HepG2 (cell line): ENCODE measurements around the gene GNAS-AS1. TPM values are rescaled to one million over a fixed set of nuclear protein-coding genes. Genes with fewer than 3 reads are reported as not detected.

Experiments used
- ATAC-seq: fragments of 200-7000 bp; cut with Tn5 transposase; 3 replicates; pipeline ENCODE4 v1.9.1; 2020; ENCODE audit warnings: mild to moderate bottlenecking, moderate library complexity
- BruUV-seq: library from RNA; stranded (reverse); fragments of 400-500 nt; replicated peaks from 2 replicates; lab custom pipeline; 2021; lab: Mats Ljungman, UMichigan
- CTCF ChIA-PET: fragments of 300-600 bp; formaldehyde crosslinking; extraction: SDS; loops from one replicate; lab custom pipeline; 2021; ENCODE audit warnings: low total read pairs, inconsistent platforms, low intra/inter-chr PET ratio; lab: Yijun Ruan, JAX
- POLR2A ChIA-PET: fragments of 350-600 bp; sonication (Branson Sonifier 250); formaldehyde crosslinking; loops from one replicate; lab custom pipeline; 2020; ENCODE audit warnings: antibody characterized with exemption, inconsistent platforms; lab: Yijun Ruan, JAX
- DNase-seq: peaks from one replicate; pipeline ENCODE4 v3.0.0-alpha.2; 2015; ENCODE audit warnings: low spot score
- FAIRE-seq: peaks from 3 replicates; lab custom pipeline; 2011; peaks lifted over from hg19 to GRCh38; lab: Jason Lieb, UNC
- H2AFZ ChIP-seq: one replicate; pipeline ENCODE4 v1.6.1; 2011; ENCODE audit warnings: low read length, inconsistent platforms
- H3K27ac ChIP-seq: fragments of 300-600 bp; 3 replicates; pipeline ENCODE4 v1.8.0; 2011; ENCODE audit warnings: mixed run types, mild to moderate bottlenecking, mixed read lengths, low read length, inconsistent platforms; ENCODE audit not compliant: insufficient read depth; ENCODE audit errors: extremely low read length
- H3K27me3 ChIP-seq, 2 experiments: fragments of 200-600 bp in 1 of 2; 2 replicates in 1 of 2; 3 replicates in 1 of 2; pipeline versions ENCODE4 v1.6.0 to v1.8.0; 2011; ENCODE audit warnings: low read length in 2 of 2, mild to moderate bottlenecking in 2 of 2, moderate library complexity in 2 of 2, inconsistent platforms in 1 of 2; ENCODE audit not compliant: insufficient read depth in 2 of 2, control insufficient read depth in 1 of 2
- H3K36me3 ChIP-seq, 2 experiments: fragments of 200-600 bp in 1 of 2; replicated peaks in 1 of 2; 2 replicates in 1 of 2; 3 replicates in 1 of 2; pipeline versions ENCODE4 v1.5.1 to v1.8.0; 2011; ENCODE audit warnings: low read length in 2 of 2, inconsistent platforms in 1 of 2; ENCODE audit not compliant: insufficient read depth in 2 of 2, control insufficient read depth in 1 of 2
- H3K4me1 ChIP-seq: 2 replicates; pipeline ENCODE4 v1.5.1; 2012; ENCODE audit warnings: low read length, inconsistent platforms; ENCODE audit not compliant: insufficient read depth
- H3K4me2 ChIP-seq: 2 replicates; pipeline ENCODE4 v1.6.0; 2011; ENCODE audit warnings: low read depth, low read length, inconsistent platforms
- H3K4me3 ChIP-seq, 3 experiments: fragments of 200-600 bp in 1 of 3; sonication (generic), shearing (Covaris generic) in 1 of 3; replicated peaks in 1 of 3; 2 replicates each; pipeline ENCODE4 v1.5.1; 2011 to 2016; ENCODE audit warnings: low read length in 3 of 3, inconsistent platforms in 2 of 3, low read depth in 2 of 3, mild to moderate bottlenecking in 2 of 3, control low read depth in 1 of 3, mixed read lengths in 1 of 3; ENCODE audit not compliant: insufficient read depth in 1 of 3
- H3K79me2 ChIP-seq: one replicate; pipeline ENCODE4 v1.6.1; 2011; ENCODE audit warnings: low read length, inconsistent platforms; ENCODE audit not compliant: insufficient read depth
- H3K9ac ChIP-seq: 2 replicates; pipeline ENCODE4 v1.6.0; 2011; ENCODE audit warnings: mild to moderate bottlenecking, low read depth, low read length, inconsistent platforms; ENCODE audit not compliant: insufficient read depth
- H3K9me3 ChIP-seq: 2 replicates; pipeline ENCODE4 v1.5.1; 2012; ENCODE audit warnings: mild to moderate bottlenecking, low read length
- H4K20me1 ChIP-seq: 2 replicates; pipeline ENCODE4 v1.6.0; 2011; ENCODE audit warnings: inconsistent platforms, mild to moderate bottlenecking, low read length, moderate library complexity; ENCODE audit not compliant: insufficient read depth
- ARID5B ChIP-seq: IDR thresholded peaks from 2 replicates; pipeline ENCODE4 v1.4.0; 2020; ENCODE audit warnings: mild to moderate bottlenecking, missing genetic modification reagents
- CSRNP2 ChIP-seq: sonication (generic); formaldehyde crosslinking; conservative IDR thresholded peaks from 2 replicates; pipeline ENCODE4 v1.8.0; 2022; ENCODE audit warnings: low read depth, missing genetic modification reagents
- FOXK1 ChIP-seq: sonication (generic); formaldehyde crosslinking; IDR thresholded peaks from 2 replicates; pipeline ENCODE4 v1.4.0; 2020; ENCODE audit warnings: low read depth, missing genetic modification reagents, borderline replicate concordance
- HMGXB4 ChIP-seq, 2 experiments: sonication (generic) in 1 of 2; formaldehyde crosslinking in 1 of 2; IDR thresholded peaks; 2 replicates each; pipeline versions ENCODE4 v1.4.0 to v1.6.1; 2018 to 2020; ENCODE audit warnings: missing genetic modification reagents in 2 of 2, borderline replicate concordance in 1 of 2, low read depth in 1 of 2, mild to moderate bottlenecking in 1 of 2, missing biosample characterization in 1 of 2
- MYNN ChIP-seq: sonication (generic); formaldehyde crosslinking; IDR thresholded peaks from 2 replicates; pipeline ENCODE4 v1.4.0; 2020; ENCODE audit warnings: mild to moderate bottlenecking, low read depth, missing genetic modification reagents
- PHF8 ChIP-seq: sonication (generic); formaldehyde crosslinking; IDR thresholded peaks from 2 replicates; pipeline ENCODE4 v1.5.0; 2020; ENCODE audit warnings: missing genetic modification reagents
- POLR2AphosphoS2 ChIP-seq: IDR thresholded peaks from 2 replicates; pipeline ENCODE4 v1.6.1; 2011; ENCODE audit warnings: low read depth, low read length, improper control_type of control experiment
- RAD51 ChIP-seq: fragments of 450-650 bp; IDR thresholded peaks from 2 replicates; pipeline ENCODE4 v1.6.1; 2016; ENCODE audit warnings: borderline replicate concordance
- SMAD3 ChIP-seq: sonication (generic); formaldehyde crosslinking; IDR thresholded peaks from 2 replicates; pipeline ENCODE4 v1.4.0; 2020; ENCODE audit warnings: missing genetic modification reagents
- ZFX ChIP-seq: sonication (generic); formaldehyde crosslinking; IDR thresholded peaks from 2 replicates; pipeline ENCODE4 v1.4.0; 2020; ENCODE audit warnings: mild to moderate bottlenecking, low read depth, missing genetic modification reagents, moderate library complexity
- ZNF639 ChIP-seq: conservative IDR thresholded peaks from 2 replicates; pipeline ENCODE4 v1.6.1; 2018; ENCODE audit warnings: missing genetic modification reagents
- ZNF652 ChIP-seq: IDR thresholded peaks from 2 replicates; pipeline ENCODE4 v1.6.1; 2016; ENCODE audit warnings: low read depth, borderline replicate concordance
- WGBS: methylation state at CpG from one replicate; pipeline ENCODE4 v1.1.6; 2017; ENCODE audit warnings: low lambda C conversion rate; 5-methylcytosine and 5-hydroxymethylcytosine counted together
- in situ Hi-C: cut with HindIII; loops from 2 replicates; pipeline ENCODE4 v1.10.0; 2017; ENCODE audit warnings: low pct_unique_long_range_greater_than_20kb; ENCODE audit not compliant: extremely low pct_ligation_motif_present
- intact Hi-C: fragments of 100-400 bp; cut with micrococcal nuclease; formaldehyde crosslinking; loops from one replicate; pipeline ENCODE4 v1.10.0; 2022; ENCODE audit not compliant: unreplicated experiment
- polyA plus RNA-seq, 8 experiments: library from polyadenylated mRNA; depleted of rRNA in 3 of 8; stranded (reverse) in 7 of 8; unstranded in 1 of 8; fragments of >200 nt; fragmentation: Illumina TruSeq in 4 of 8; extraction: Trizol in 4 of 8; gene quantifications; 2 replicates each; pipeline versions ENCODE4 v1.2.1 to v1.2.3, GENCODE V29; 2011 to 2016; ENCODE audit warnings: low read depth in 4 of 8, missing spikeins in 1 of 8, mixed read lengths in 1 of 8; ENCODE audit not compliant: insufficient read depth in 1 of 8
- total RNA-seq, 5 experiments: library from RNA; depleted of rRNA; stranded (reverse); fragments of >200 nt; fragmentation: Illumina TruSeq; extraction: Trizol; gene quantifications; 2 replicates each; pipeline ENCODE4 v1.2.3, GENCODE V29; 2016; ENCODE audit warnings: low read depth in 1 of 5

GNAS-AS1 gene
- total and polyA plus RNA-seq, 2 of the 13 experiments (the other 11 are each of a cell fraction or from before 2014, with no cell fraction given): not detected

- no peak for TF ChIP-seq CSRNP2
These were observed 9.0 kb downstream of the GNAS-AS1 start (continued) for GRCh38 chr20:58841539-58842264.

- H3K79me2 ChIP-seq: no peaks in the 10 kb centered on the region
- H3K4me2 ChIP-seq: no peak overlapping the region
- ChIA-PET CTCF (no interaction called here), POLR2A (no interaction called here)
- no peaks in the 10 kb centered on the region for H4K20me1 ChIP-seq
- in situ Hi-C loops (loop anchor here (10.0 kb wide), 2 partner anchors 356 to 606 kb away; no protein-coding TSS in a partner anchor), intact Hi-C loops (loop anchor here (5.0 kb wide), 1 partner anchor 1356 kb away; no protein-coding TSS in a partner anchor)
- DNase-seq (no peak), FAIRE-seq (no peak), ATAC-seq (no peak)
- no peak overlapping the region for H3K27ac ChIP-seq
- no peaks in the 10 kb centered on the region for H3K4me1 ChIP-seq
- 82% methylated on average over 51 of the region's 51 CpGs for WGBS
- H3K9me3 ChIP-seq: no peaks in the 10 kb centered on the region
- H3K4me3 ChIP-seq: no peak overlapping the region
- peaks cover 7 to 79% of the 10 kb centered on the region in 2 experiments; a peak in 4 of 5 replicates for H3K27me3 ChIP-seq
- BruUV-seq: no TSS peak
- no peaks in the 10 kb centered on the region for H3K36me3 ChIP-seq
- H3K9ac ChIP-seq: no peak overlapping the region
- H2AFZ ChIP-seq: no peak overlapping the region
- TF ChIP-seq FOXK1 (CRISPR knock-in tag): no peak
- no peak for TF ChIP-seq PHF8 (CRISPR knock-in tag)
- no peak for TF ChIP-seq ZFX
- TF ChIP-seq SMAD3: no peak
- TF ChIP-seq ZNF652 (CRISPR knock-in tag): no peak
- TF ChIP-seq MYNN (CRISPR knock-in tag): no peak
- TF ChIP-seq RAD51: no peak
- TF ChIP-seq ZNF639 (CRISPR knock-in tag): no peak
- TF ChIP-seq HMGXB4 (CRISPR knock-in tag; IDR thresholded peaks at IDR 0.05; ENCODE audit: borderline replicate concordance in 1 of 2, low read depth in 1 of 2): no peak
- TF ChIP-seq POLR2AphosphoS2: no peak
- TF ChIP-seq ARID5B (CRISPR knock-in tag): no peak
These were observed 9.7 kb downstream of the GNAS-AS1 start for GRCh38 chr20:58840816-58841538.
